Keratinocyte (primary cell): ENCODE data around the gene RASL11A. TPM values are rescaled to one million over a fixed set of nuclear protein-coding genes. Genes with fewer than 3 reads are reported as not detected.
A peak's percentile ranks its signal among the peaks of the same experiment; 100 is the strongest.
"Not testable (repeated sequence)": the region's sequence is repeated elsewhere in the genome, so short reads cannot be mapped to it uniquely, and the experiment has no call there.

ENCODE experiments used
- DNase-seq: peaks from one replicate; pipeline ENCODE4 v3.0.0-alpha.2; 2011; ENCODE audit warnings: low read depth, missing footprints, low spot score
- FAIRE-seq: peaks from 2 replicates; lab custom pipeline; 2011; peaks lifted over from hg19 to GRCh38; lab: Jason Lieb, UNC
- H2AFZ ChIP-seq: 2 replicates; pipeline ENCODE4 v1.6.0; 2012; ENCODE audit warnings: low read length, control low read depth, inconsistent platforms; ENCODE audit not compliant: control insufficient read depth
- H3K27ac ChIP-seq: 2 replicates; pipeline ENCODE4 v1.5.1; 2011; ENCODE audit warnings: low read length; ENCODE audit not compliant: control insufficient read depth, insufficient read depth
- H3K27me3 ChIP-seq: 3 replicates; pipeline ENCODE4 v1.6.0; 2011; ENCODE audit warnings: low read length; ENCODE audit not compliant: control insufficient read depth, insufficient read depth; ENCODE audit errors: extremely low read depth
- H3K36me3 ChIP-seq, 2 experiments: 2 replicates in 1 of 2; 3 replicates in 1 of 2; pipeline ENCODE4 v1.5.1; 2011; ENCODE audit warnings: low read length in 2 of 2, mild to moderate bottlenecking in 1 of 2; ENCODE audit not compliant: control insufficient read depth in 2 of 2, insufficient read depth in 2 of 2; ENCODE audit errors: extremely low read depth in 1 of 2
- H3K4me1 ChIP-seq: 3 replicates; pipeline ENCODE4 v1.5.1; 2011; ENCODE audit warnings: low read length; ENCODE audit not compliant: control insufficient read depth, insufficient read depth; ENCODE audit errors: extremely low read depth
- H3K4me2 ChIP-seq: 3 replicates; pipeline ENCODE4 v1.6.0; 2011; ENCODE audit warnings: low read depth, low read length; ENCODE audit not compliant: control insufficient read depth, insufficient read depth; ENCODE audit errors: extremely low read depth
- H3K4me3 ChIP-seq, 3 experiments: fragments of 200-600 bp in 1 of 3; sonication (generic) in 1 of 3; 2 replicates in 2 of 3; 3 replicates in 1 of 3; pipeline ENCODE4 v1.5.1; 2011 to 2016; ENCODE audit warnings: low read length in 3 of 3, mild to moderate bottlenecking in 3 of 3, control low read depth in 2 of 3, inconsistent platforms in 1 of 3, low read depth in 1 of 3, mixed read lengths in 1 of 3, mixed run types in 1 of 3, moderate library complexity in 1 of 3; ENCODE audit not compliant: control insufficient read depth in 2 of 3, insufficient read depth in 2 of 3; ENCODE audit errors: extremely low read depth in 1 of 3
- H3K79me2 ChIP-seq: 2 replicates; pipeline ENCODE4 v1.6.0; 2012; ENCODE audit warnings: low read length; ENCODE audit not compliant: control insufficient read depth, insufficient read depth
- H3K9ac ChIP-seq: 3 replicates; pipeline ENCODE4 v1.6.0; 2011; ENCODE audit warnings: low read length; ENCODE audit not compliant: control insufficient read depth, insufficient read depth; ENCODE audit errors: extremely low read depth
- H3K9me1 ChIP-seq: 3 replicates; pipeline ENCODE4 v1.6.0; 2011; ENCODE audit warnings: low read length; ENCODE audit not compliant: control insufficient read depth, insufficient read depth; ENCODE audit errors: extremely low read depth
- H3K9me3 ChIP-seq: 2 replicates; pipeline ENCODE4 v1.5.1; 2012; ENCODE audit warnings: low read depth, low read length; ENCODE audit not compliant: control insufficient read depth
- H4K20me1 ChIP-seq: 3 replicates; pipeline ENCODE4 v1.6.0; 2011; ENCODE audit warnings: low read length; ENCODE audit not compliant: control insufficient read depth, insufficient read depth; ENCODE audit errors: extremely low read depth
- EZH2 ChIP-seq: IDR thresholded peaks from one replicate; pipeline ENCODE4 v1.6.1; 2012; ENCODE audit warnings: inconsistent platforms, mild to moderate bottlenecking, low read length, moderate library complexity
- dilution Hi-C: fragments of 300-500 bp; cut with MboI; formaldehyde crosslinking; loops from one replicate; pipeline ENCODE4 v1.7.0; 2020; ENCODE audit warnings: low sequenced_read_pairs; ENCODE audit not compliant: extremely low pct_ligation_motif_present
- polyA minus RNA-seq, 3 experiments: library from RNA; depleted of rRNA, polyadenylated mRNA; stranded (reverse); fragments of >200 nt; gene quantifications; 1 replicate in 1 of 3; 2 replicates in 1 of 3; 3 replicates in 1 of 3; pipeline ENCODE4 v1.2.3, GENCODE V29; 2011
- polyA plus RNA-seq, 5 experiments: library from polyadenylated mRNA; depleted of rRNA in 3 of 5; stranded (reverse) in 3 of 5; stranded (forward) in 1 of 5; unstranded in 1 of 5; fragments of >200 nt; gene quantifications; 1 replicate in 1 of 5; 2 replicates in 3 of 5; 3 replicates in 1 of 5; pipeline versions ENCODE4 v1.2.1 to v1.2.3, GENCODE V29; 2011 to 2012; ENCODE audit warnings: missing spikeins in 2 of 5, low read depth in 1 of 5, low replicate concordance in 1 of 5
- TF ChIP-seq, protein P1 (sequence below), 3 experiments: IDR thresholded peaks in 1 of 3; conservative IDR thresholded peaks in 1 of 3; optimal IDR thresholded peaks in 1 of 3; 2 replicates in 2 of 3; 3 replicates in 1 of 3; pipeline versions ENCODE3 to v1.5.1; 2011; ENCODE audit warnings: low read length in 3 of 3, mild to moderate bottlenecking in 3 of 3, moderate library complexity in 2 of 3, control low read depth in 1 of 3, inconsistent platforms in 1 of 3; ENCODE audit not compliant: insufficient read depth in 2 of 3; ENCODE audit errors: extremely low read depth in 1 of 3

RASL11A gene, protein sequence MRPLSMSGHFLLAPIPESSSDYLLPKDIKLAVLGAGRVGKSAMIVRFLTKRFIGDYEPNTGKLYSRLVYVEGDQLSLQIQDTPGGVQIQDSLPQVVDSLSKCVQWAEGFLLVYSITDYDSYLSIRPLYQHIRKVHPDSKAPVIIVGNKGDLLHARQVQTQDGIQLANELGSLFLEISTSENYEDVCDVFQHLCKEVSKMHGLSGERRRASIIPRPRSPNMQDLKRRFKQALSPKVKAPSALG
- 0.87 to 1.5 TPM (median 1.1 TPM) in 3 replicates for polyA plus RNA-seq
- polyA plus RNA-seq (2011; ENCODE audit: low read depth) = 0.84 TPM
- polyA plus RNA-seq (2011; cell fraction: cytosol; rRNA removed) = 0.30 and 0.64 TPM in 2 replicates
- polyA plus RNA-seq (2011; cell fraction: nucleus; rRNA removed) = 0.32 and 0.60 TPM in 2 replicates
- 0.72 and 1.4 TPM in 2 replicates for polyA plus RNA-seq (2012; ENCODE audit: low replicate concordance)
- polyA minus RNA-seq = 1.1 to 5.0 TPM (median 3.9 TPM) in 3 replicates
- polyA minus RNA-seq (2011; cell fraction: cytosol; rRNA and poly(A)+ RNA removed) = not detected
- polyA minus RNA-seq (2011; cell fraction: nucleus; rRNA and poly(A)+ RNA removed) = 0.53 and 2.2 TPM in 2 replicates

DNA sequence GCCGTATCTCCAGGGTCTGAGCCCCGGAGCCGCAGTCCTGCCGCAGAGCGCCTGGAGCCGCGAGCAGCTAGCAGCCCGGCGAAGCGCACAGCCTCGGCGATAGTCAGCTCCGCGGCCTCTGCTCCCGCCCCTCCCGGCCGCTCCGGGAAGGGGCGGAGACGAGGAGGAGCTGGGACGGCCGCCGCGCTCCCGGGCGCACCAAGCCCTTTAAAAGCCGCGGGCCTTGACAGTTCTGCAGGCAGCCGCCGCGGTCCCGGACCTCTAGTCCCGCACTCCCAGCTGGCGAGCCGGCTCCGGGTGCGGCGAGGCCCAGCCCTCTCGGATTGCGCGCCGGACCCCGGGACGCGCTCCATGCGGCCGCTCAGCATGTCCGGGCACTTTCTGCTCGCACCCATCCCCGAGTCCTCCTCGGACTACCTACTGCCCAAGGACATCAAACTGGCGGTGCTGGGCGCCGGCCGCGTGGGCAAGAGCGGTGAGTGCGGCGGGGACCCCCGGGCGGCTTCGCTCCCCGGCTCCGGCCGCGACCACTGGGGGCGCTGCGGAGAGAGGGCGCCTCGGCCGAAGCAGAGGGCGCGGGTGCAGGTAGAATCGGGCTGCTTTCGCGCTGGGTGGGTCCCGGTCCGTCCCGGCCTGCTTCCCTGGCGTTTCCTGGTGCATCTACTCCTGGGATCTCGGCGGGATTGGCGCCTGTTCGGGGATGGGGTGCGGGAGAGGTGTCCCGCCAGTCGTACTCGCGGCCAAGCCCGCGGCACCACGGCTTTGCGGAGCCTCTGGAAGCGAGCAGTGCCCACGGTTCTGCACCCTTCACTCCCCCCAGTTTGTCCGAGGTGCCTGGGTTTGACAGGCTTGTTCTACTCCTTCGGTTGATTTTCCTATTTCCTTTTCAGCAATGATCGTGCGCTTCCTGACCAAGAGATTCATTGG, at the start of gene RASL11A:
TSS of gene RASL11A (plus strand) at position 237 of the 927 bp plus-strand sequence. CDS start at position 352, 115 bp downstream.
- no peak within 1 kb of the TSS for H3K27ac ChIP-seq

DNA sequence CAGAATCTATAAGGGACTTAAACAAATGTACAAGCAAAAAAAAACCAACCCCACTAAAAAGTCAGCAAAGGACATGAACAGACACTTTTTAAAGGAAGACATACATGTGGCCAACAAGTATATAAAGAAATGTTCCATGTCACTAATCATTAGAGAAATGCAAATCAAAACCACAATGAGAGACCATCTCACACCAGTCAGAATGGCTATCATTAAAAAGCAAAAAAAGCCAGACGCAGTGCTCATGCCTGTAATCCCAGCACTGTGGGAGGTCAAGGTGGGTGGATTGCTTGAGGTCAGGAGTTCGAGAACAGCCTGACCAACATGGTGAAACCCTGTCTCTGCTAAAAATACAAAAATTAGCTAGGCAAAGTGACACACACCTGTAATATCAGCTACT, 48.5 kb upstream of the RASL11A start:
- dilution Hi-C loops, H3K36me3 ChIP-seq, H3K27me3 ChIP-seq, H3K4me2 ChIP-seq, H3K4me1 ChIP-seq, H3K9ac ChIP-seq, H3K4me3 ChIP-seq, H3K9me3 ChIP-seq, DNase-seq, H3K9me1 ChIP-seq, H2AFZ ChIP-seq, H4K20me1 ChIP-seq, H3K79me2 ChIP-seq, FAIRE-seq, H3K27ac ChIP-seq: not testable (repeated sequence)

More for the DNA sequence above, at the start of gene RASL11A:
- no peak for TF ChIP-seq EZH2
- TF ChIP-seq, protein P1, sequence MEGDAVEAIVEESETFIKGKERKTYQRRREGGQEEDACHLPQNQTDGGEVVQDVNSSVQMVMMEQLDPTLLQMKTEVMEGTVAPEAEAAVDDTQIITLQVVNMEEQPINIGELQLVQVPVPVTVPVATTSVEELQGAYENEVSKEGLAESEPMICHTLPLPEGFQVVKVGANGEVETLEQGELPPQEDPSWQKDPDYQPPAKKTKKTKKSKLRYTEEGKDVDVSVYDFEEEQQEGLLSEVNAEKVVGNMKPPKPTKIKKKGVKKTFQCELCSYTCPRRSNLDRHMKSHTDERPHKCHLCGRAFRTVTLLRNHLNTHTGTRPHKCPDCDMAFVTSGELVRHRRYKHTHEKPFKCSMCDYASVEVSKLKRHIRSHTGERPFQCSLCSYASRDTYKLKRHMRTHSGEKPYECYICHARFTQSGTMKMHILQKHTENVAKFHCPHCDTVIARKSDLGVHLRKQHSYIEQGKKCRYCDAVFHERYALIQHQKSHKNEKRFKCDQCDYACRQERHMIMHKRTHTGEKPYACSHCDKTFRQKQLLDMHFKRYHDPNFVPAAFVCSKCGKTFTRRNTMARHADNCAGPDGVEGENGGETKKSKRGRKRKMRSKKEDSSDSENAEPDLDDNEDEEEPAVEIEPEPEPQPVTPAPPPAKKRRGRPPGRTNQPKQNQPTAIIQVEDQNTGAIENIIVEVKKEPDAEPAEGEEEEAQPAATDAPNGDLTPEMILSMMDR (optimal IDR thresholded peaks at IDR 0.05 in 1 of 3, IDR thresholded peaks at IDR 0.05 in 1 of 3, conservative IDR thresholded peaks at IDR 0.05 in 1 of 3; ENCODE audit: extremely low read depth in 1 of 3, insufficient read depth in 2 of 3, low read length in 3 of 3) = peak; percentile 53 to 82 (median 77)
- Histone ChIP-seq H3K27me3 (peaks cover 5% of the 10 kb centered on the region), H3K4me1 (peaks cover 4% of the 10 kb centered on the region), H4K20me1 (no peaks in the 10 kb centered on the region), H3K4me2 (peak within 1 kb of the TSS; percentile 99), H3K9me3 (no peaks in the 10 kb centered on the region), H3K36me3 (no peaks in the 10 kb centered on the region), H3K79me2 (no peaks in the 10 kb centered on the region), H2AFZ (peak within 1 kb of the TSS; percentile 94), H3K4me3 (peak within 1 kb of the TSS; percentile 75 to 83 (median 76)), H3K9ac (peak within 1 kb of the TSS; percentile 57), H3K9me1 (no peaks in the 10 kb centered on the region)
- DNase-seq (no peak), FAIRE-seq (no peak)
- dilution Hi-C loops = no loop called here
